ENCODE data around the gene TMEM132D. TPM values are rescaled to one million over a fixed set of nuclear protein-coding genes. Genes with fewer than 3 reads are reported as not detected.

The TMEM132D gene
- total and polyA plus RNA-seq, 4 donors: 0.01 to 0.14 (median 0.08) TPM

DNA sequence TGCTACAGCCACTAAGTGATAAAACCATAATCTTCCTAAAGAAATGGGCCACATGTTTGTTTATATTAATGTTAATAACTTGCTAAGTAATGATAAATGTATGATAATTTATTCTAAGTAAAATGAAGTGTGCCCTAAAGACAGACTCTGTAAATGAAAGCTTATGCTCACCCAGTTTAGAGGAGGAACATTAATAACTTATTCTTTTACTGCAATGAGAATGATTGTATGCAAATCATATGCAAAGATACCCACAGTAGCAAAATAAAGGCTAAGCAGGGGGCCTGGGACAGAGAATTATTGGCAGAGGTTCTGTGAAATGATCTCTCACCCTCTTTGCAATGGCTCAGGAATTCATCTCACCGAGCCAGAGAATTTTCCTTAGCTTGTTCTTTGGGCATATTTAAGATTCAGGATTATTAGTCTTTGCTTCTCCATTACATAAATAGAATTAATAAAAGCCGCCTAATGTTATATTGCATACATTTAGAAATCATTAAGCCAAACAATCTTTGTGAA lies 75.9 kb downstream of the TMEM132D start:
- Histone ChIP-seq H3K9ac (ENCODE audit: low read depth in 1 of 2, low read length in 2 of 2) (no peak overlapping the region), H3K27me3 (ENCODE audit: control insufficient read depth in 4 of 4, insufficient read depth in 4 of 4, low read length in 3 of 4) (peaks cover 0 to 7% (median 0%) of the 10 kb centered on the region in 4 donors), H3K4me1 (ENCODE audit: control insufficient read depth in 4 of 4, insufficient read depth in 4 of 4, low read length in 3 of 4) (no peaks in the 10 kb centered on the region), H3K27ac (ENCODE audit: low read depth in 1 of 2, low read length in 2 of 2) (no peak overlapping the region), H3K4me3 (ENCODE audit: low read depth in 1 of 3, low read length in 3 of 3) (no peak overlapping the region), H3K9me3 (ENCODE audit: control insufficient read depth in 4 of 4, low read length in 3 of 4) (no peaks in the 10 kb centered on the region), H3K36me3 (ENCODE audit: control insufficient read depth in 4 of 4, insufficient read depth in 3 of 4, low read depth in 1 of 4, low read length in 3 of 4) (no peaks in the 10 kb centered on the region)
- 48% methylated on average over 2 of the region's 2 CpGs for WGBS
- TF ChIP-seq HNF4G (IDR thresholded peaks at IDR 0.05) (no peak), FOXA1 (IDR thresholded peaks at IDR 0.05) (no peak), JUND (IDR thresholded peaks at IDR 0.05) (no peak), RXRA (IDR thresholded peaks at IDR 0.05) (no peak), TAF1 (conservative IDR thresholded peaks at IDR 0.05) (no peak), EGR1 (IDR thresholded peaks at IDR 0.05; ENCODE audit: low read depth in 2 of 2) (no peak), YY1 (IDR thresholded peaks at IDR 0.05) (no peak), HNF4A (conservative IDR thresholded peaks at IDR 0.05) (no peak)
- TF ChIP-seq, protein P1, sequence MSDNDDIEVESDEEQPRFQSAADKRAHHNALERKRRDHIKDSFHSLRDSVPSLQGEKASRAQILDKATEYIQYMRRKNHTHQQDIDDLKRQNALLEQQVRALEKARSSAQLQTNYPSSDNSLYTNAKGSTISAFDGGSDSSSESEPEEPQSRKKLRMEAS (IDR thresholded peaks at IDR 0.05): no peak
- TF ChIP-seq, protein P2, sequence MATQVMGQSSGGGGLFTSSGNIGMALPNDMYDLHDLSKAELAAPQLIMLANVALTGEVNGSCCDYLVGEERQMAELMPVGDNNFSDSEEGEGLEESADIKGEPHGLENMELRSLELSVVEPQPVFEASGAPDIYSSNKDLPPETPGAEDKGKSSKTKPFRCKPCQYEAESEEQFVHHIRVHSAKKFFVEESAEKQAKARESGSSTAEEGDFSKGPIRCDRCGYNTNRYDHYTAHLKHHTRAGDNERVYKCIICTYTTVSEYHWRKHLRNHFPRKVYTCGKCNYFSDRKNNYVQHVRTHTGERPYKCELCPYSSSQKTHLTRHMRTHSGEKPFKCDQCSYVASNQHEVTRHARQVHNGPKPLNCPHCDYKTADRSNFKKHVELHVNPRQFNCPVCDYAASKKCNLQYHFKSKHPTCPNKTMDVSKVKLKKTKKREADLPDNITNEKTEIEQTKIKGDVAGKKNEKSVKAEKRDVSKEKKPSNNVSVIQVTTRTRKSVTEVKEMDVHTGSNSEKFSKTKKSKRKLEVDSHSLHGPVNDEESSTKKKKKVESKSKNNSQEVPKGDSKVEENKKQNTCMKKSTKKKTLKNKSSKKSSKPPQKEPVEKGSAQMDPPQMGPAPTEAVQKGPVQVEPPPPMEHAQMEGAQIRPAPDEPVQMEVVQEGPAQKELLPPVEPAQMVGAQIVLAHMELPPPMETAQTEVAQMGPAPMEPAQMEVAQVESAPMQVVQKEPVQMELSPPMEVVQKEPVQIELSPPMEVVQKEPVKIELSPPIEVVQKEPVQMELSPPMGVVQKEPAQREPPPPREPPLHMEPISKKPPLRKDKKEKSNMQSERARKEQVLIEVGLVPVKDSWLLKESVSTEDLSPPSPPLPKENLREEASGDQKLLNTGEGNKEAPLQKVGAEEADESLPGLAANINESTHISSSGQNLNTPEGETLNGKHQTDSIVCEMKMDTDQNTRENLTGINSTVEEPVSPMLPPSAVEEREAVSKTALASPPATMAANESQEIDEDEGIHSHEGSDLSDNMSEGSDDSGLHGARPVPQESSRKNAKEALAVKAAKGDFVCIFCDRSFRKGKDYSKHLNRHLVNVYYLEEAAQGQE (IDR thresholded peaks at IDR 0.05): no peak
- no peak for DNase-seq (ENCODE audit: low spot score)

DNA sequence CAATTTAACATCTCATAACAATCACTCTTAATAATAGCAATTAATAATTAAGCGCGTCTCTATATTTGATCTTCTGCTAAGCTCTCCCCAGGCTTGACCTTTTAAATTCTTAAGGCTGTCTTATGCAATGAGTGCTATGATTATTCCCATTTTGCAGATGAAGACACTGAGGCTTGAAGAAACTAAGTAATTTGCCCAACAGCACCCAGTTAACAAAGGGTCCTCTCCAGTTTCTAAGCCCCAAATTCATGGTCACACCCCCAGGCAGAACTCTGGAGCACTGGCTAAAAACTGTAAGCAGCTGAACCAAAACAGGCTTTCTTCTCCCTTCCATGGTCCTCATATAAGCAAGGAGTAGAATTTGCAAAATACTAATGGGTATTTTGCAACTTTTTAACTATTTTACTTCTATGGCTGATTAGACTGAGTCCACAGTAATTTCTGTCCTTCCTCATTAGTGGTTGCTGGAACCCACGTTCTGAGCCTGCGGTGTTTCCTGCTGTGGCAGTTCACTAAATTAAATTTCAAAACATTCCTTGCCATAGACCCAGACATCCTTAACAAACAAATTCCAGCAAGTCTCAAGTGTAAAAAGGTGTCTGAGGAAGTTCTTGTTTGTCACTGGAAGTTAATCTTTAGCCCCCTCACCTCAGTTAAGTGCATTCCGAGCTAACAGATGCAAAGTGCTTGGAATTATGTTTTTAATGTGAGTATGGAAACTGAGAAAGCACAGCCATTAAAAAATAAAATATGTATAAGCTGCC lies 76.5 kb downstream of the TMEM132D start:
- Histone ChIP-seq H3K9ac (ENCODE audit: low read depth in 1 of 2, low read length in 2 of 2) (no peak overlapping the region), H3K4me3 (ENCODE audit: low read depth in 1 of 3, low read length in 3 of 3) (no peak overlapping the region), H3K4me1 (ENCODE audit: control insufficient read depth in 4 of 4, insufficient read depth in 4 of 4, low read length in 3 of 4) (no peaks in the 10 kb centered on the region), H3K9me3 (ENCODE audit: control insufficient read depth in 4 of 4, low read length in 3 of 4) (no peaks in the 10 kb centered on the region), H3K27ac (ENCODE audit: low read depth in 1 of 2, low read length in 2 of 2) (no peak overlapping the region), H3K36me3 (ENCODE audit: control insufficient read depth in 4 of 4, insufficient read depth in 3 of 4, low read depth in 1 of 4, low read length in 3 of 4) (no peaks in the 10 kb centered on the region), H3K27me3 (ENCODE audit: control insufficient read depth in 4 of 4, insufficient read depth in 4 of 4, low read length in 3 of 4) (peaks cover 0 to 7% (median 0%) of the 10 kb centered on the region in 4 donors)
- WGBS: 54% methylated on average over 5 of the region's 5 CpGs
- no peak for DNase-seq (ENCODE audit: low spot score)
- TF ChIP-seq, protein P3, sequence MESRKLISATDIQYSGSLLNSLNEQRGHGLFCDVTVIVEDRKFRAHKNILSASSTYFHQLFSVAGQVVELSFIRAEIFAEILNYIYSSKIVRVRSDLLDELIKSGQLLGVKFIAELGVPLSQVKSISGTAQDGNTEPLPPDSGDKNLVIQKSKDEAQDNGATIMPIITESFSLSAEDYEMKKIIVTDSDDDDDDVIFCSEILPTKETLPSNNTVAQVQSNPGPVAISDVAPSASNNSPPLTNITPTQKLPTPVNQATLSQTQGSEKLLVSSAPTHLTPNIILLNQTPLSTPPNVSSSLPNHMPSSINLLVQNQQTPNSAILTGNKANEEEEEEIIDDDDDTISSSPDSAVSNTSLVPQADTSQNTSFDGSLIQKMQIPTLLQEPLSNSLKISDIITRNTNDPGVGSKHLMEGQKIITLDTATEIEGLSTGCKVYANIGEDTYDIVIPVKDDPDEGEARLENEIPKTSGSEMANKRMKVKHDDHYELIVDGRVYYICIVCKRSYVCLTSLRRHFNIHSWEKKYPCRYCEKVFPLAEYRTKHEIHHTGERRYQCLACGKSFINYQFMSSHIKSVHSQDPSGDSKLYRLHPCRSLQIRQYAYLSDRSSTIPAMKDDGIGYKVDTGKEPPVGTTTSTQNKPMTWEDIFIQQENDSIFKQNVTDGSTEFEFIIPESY (IDR thresholded peaks at IDR 0.05): no peak

DNA sequence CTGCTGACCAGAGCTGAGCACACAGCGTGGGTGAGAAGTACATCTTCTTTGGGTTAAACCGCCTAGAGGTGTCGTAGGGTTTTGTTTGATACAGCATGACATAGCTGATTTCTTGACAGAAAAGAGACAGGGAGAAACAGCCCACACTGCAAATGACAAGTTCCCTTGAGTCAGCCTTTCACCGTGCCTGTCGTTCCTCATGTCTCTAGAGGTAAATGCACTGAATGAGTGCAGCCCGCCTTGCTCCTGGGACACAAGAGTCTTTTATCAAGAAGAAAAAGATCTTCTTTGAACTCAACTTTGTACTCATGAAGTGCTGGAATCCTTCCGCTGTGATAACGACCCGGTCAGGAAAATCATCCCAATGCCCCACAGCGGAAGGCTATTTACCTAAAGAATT lies 77.6 kb downstream of the TMEM132D start:
- WGBS: 51% methylated on average over 10 of the region's 10 CpGs
- H3K9ac ChIP-seq (ENCODE audit: low read depth in 1 of 2, low read length in 2 of 2): no peak overlapping the region
- TF ChIP-seq RAD21 (IDR thresholded peaks at IDR 0.05) (no peak), JUND (IDR thresholded peaks at IDR 0.05) (no peak), NR2F2 (IDR thresholded peaks at IDR 0.05) (no peak), FOXA1 (IDR thresholded peaks at IDR 0.05) (no peak), EGR1 (IDR thresholded peaks at IDR 0.05; ENCODE audit: low read depth in 2 of 2) (no peak), SP1 (IDR thresholded peaks at IDR 0.05) (no peak), YY1 (IDR thresholded peaks at IDR 0.05) (no peak)
- TF ChIP-seq, protein P4, sequence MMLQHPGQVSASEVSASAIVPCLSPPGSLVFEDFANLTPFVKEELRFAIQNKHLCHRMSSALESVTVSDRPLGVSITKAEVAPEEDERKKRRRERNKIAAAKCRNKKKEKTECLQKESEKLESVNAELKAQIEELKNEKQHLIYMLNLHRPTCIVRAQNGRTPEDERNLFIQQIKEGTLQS (IDR thresholded peaks at IDR 0.05): no peak
- TF ChIP-seq, protein P2 (IDR thresholded peaks at IDR 0.05): no peak

More for the DNA sequence above, 77.6 kb downstream of the TMEM132D start:
- peaks cover 0 to 7% (median 0%) of the 10 kb centered on the region in 4 donors for H3K27me3 ChIP-seq (ENCODE audit: control insufficient read depth in 4 of 4, insufficient read depth in 4 of 4, low read length in 3 of 4)
- no peaks in the 10 kb centered on the region for H3K9me3 ChIP-seq (ENCODE audit: control insufficient read depth in 4 of 4, low read length in 3 of 4)
- DNase-seq (ENCODE audit: low spot score): no peak
- no peak overlapping the region for H3K27ac ChIP-seq (ENCODE audit: low read depth in 1 of 2, low read length in 2 of 2)
- no peak overlapping the region for H3K4me3 ChIP-seq (ENCODE audit: low read depth in 1 of 3, low read length in 3 of 3)
- no peaks in the 10 kb centered on the region for H3K36me3 ChIP-seq (ENCODE audit: control insufficient read depth in 4 of 4, insufficient read depth in 3 of 4, low read depth in 1 of 4, low read length in 3 of 4)
- no peaks in the 10 kb centered on the region for H3K4me1 ChIP-seq (ENCODE audit: control insufficient read depth in 4 of 4, insufficient read depth in 4 of 4, low read length in 3 of 4)

Data from liver (tissue), 9 donors.